Panc1 (cell line): Measurements from ENCODE around the gene CDK5RAP1.

Source experiments
- CTCF ChIP-seq: fragments of 450-650 bp; IDR thresholded peaks from 2 replicates; pipeline ENCODE4 v1.5.1; 2017; ENCODE audit warnings: mild to moderate bottlenecking
- POLR2AphosphoS5 ChIP-seq: IDR thresholded peaks from 2 replicates; pipeline ENCODE4 v1.6.1; 2012; ENCODE audit warnings: mild to moderate bottlenecking, low read depth, low read length, moderate library complexity

- TF ChIP-seq POLR2AphosphoS5: no peak
- TF ChIP-seq CTCF: no peak
These were observed 14.6 kb downstream of the CDK5RAP1 start for GRCh38 chr20:33386673-33387072.
